ENCODE results near the gene EEF2KMT.
A peak's percentile ranks its signal among the peaks of the same experiment; 100 is the strongest.
"Not testable (repeated sequence)": the region's sequence is repeated elsewhere in the genome, so short reads cannot be mapped to it uniquely, and the experiment has no call there.

The EEF2KMT gene, protein sequence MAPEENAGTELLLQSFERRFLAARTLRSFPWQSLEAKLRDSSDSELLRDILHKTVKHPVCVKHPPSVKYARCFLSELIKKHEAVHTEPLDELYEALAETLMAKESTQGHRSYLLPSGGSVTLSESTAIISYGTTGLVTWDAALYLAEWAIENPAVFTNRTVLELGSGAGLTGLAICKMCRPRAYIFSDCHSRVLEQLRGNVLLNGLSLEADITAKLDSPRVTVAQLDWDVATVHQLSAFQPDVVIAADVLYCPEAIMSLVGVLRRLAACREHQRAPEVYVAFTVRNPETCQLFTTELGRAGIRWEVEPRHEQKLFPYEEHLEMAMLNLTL

DNA sequence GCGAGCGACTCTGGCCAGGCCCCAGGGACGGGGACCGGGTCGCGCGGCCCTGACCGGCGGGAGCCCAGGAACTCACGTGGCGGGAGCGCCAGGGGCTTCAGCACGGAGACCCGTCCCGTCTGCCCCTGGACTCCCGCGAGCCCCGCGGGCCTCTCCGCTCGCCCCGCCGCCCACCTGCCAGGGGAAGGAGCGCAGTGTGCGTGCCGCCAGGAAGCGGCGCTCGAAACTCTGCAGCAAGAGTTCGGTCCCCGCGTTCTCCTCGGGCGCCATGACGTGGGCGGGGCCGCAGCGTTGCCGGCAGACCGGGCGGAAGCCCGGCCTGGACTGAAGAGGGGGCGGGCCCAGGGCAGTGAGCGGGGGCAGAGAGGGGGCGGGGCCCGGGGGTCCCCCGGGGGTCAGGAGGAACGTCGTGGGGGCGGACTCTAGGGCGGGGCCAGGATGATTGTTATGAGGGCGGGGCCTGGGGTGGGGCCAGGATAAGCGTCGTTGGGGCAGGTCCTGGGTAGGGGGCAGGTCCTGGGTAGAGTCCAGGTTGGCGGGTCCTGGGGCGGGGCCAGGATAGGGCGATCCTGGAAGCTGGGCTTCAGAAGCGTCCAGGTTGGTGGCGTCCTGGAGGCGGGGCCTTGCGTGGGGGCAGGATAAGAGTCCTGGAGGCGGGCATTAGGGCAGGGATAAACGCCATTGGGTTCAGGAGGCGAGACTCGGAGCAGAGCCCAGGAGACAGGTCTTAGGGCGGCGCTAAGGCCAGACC, at the start of gene EEF2KMT:
TSS of gene EEF2KMT (minus strand) at position 326 of the 751 bp plus-strand sequence. CDS start at position 270, 56 bp downstream.
- peak; percentile 99 for DNase-seq

DNA sequence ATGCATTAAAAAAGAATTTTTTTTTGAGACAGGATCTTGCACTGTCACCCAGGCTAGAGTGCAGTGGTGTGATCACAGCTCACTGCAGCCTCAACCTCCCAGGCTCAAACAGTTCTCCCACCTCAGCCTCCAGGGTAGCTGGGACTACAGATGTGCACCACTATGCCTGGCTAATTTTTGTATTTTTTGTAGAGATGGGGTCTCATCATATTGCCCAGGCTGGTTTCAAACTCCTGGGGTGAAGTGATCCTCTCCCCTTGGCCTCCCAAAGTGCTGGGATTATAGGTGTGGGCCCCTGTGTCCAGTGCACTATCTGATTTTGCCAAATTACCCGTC, 47.0 kb upstream of the EEF2KMT start:
- DNase-seq = not testable (repeated sequence)

DNA sequence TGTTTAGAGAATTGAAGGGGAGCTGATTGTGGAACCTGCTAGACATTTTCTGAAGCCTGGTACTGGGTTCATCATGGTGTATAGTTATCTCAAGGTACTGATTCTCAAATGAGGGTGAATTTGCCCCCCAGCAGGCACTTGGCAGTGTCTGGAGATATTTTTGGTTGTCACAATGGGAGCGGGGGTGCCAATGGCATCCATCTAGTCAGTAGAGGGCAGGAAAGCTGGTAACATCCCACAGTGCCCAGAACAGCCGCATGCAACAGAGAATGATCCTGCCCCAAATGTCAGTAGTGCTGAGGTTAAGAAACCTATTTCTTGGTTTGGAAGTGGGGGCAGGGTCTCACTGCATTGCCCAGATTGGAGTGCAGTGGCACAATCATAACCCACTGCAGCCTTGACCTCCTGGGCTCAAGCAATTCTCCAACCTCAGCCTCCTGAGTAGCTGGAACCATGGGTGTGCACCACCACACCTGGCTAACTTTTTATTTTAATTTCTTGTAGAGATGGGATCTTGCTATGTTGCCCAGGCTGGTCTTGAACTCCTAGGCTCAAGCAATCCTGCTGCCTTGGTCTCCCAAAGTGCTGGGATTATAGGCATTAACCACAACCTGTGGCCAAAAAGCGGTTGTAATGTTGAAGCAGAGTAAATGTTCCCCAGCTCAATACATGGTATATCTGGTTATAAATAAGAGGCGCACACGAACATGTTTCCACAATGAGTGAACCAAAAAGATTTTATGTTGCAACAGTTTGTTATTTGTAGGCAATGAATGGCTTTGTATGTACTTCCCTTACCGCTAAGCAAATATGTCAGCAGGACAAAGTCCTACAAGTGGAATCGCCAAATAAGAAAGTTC, 46.4 kb upstream of the EEF2KMT start:
- DNase-seq = no peak

DNA sequence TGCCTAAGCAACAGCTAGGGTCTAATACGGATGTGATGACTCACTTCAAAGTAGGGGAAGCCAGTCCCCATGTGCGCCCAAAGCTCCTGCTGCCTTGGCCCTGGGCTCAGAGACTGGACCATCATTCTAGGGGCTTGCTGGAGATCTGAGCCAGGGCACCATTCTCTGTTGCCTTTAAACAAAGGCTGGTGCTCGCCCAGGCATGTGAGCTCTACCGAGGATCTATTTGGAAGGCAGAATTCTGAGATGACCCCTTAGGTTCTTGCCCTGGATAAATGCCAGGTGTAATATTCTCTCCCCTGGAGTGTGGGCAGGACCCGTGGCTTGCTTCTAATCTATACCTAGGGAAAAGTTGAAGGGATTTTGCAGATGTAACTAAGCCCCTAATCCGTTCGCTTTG, 42.6 kb upstream of the EEF2KMT start:
- not testable (repeated sequence) for DNase-seq

DNA sequence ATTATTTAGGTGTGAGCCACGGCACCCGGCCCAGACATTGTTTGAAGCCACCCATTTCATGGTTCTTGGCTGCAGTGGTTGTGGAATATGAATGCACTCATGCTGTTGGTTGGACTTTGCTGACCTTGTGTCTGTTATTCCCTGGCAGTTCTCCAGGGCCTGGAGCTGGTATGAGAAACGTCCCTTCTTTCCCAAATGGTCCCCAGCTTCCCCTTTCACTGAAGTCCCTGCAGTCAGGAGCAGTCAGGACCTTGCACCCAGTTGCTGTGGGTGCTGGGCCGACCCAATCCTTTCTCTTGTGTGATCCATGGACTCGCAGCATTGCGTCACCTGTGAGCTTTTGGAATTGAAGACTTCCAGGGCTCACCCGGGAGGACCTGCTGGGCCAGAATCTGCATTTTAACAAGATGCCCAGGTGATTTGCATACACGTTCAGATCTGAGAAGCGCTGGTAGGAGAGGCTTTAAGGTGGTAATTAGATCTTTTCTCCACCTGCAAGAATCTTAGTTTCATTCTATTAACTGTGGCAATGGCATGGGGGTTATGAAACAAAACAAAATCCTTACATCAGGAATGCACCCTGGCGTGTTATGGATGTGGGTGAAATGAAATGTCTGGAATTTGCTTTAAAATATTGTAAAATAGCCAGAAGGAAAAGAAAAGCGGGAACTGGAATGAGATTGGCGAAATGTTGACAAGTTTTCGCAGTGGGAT, 37.3 kb upstream of the EEF2KMT start:
- DNase-seq = not testable (repeated sequence)

DNA sequence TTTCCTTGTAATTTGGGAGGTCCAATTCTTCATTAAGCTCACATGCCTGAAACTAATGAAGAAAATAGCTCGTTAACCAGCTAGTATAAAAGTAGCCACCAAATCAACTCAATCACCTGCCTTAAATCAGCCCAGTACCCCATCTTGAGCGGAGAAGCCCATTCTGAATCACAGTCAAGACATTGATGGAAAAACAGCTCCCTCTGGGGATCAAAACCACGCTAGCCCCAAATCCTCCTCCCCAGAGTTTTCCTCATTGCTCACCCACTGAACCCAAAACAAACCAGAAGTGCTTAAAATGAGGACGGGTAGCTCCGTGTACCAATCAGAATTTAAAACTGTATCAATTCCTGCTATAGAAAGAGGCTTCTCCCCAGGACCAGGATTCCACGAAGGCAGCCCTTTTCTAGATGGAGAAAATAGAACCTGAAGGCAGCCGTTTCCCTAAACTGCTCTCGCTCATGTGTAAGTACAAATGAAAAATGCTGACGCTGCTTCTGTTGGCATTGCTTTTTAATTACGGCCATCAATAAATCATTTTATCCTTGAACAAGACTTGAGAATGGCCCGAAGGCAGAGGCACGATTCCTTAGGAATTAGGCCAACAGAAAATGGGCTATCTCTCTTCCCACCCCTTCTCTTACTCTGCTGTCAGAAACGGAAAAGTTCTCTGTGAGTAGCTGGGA, 35.5 kb upstream of the EEF2KMT start:
- DNase-seq = peak; percentile 5

DNA sequence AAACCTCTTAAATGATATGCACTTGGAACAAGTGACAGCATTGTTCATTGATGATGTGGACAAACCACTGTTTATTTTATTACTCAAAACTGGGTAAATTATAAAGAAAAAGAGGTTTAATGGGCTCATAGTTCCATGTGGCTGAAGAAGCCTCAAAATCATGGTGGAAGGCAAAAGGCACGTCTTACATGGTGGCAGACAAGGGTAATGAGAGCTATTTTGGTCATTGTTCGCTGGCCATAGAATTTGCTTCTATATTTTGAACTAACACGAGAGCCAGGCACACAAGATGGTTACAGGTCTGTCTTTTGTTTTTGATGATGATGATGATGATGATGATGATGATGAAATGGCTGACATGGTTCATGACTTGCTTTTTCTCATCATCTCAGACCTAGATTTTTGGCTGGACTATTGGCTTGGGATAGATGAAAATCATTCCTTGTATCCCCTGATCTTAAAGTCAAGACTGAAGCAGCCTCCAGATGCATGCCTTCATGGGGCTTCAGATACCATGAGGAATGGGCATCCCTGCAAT, 33.9 kb upstream of the EEF2KMT start:
- not testable (repeated sequence) for DNase-seq

DNA sequence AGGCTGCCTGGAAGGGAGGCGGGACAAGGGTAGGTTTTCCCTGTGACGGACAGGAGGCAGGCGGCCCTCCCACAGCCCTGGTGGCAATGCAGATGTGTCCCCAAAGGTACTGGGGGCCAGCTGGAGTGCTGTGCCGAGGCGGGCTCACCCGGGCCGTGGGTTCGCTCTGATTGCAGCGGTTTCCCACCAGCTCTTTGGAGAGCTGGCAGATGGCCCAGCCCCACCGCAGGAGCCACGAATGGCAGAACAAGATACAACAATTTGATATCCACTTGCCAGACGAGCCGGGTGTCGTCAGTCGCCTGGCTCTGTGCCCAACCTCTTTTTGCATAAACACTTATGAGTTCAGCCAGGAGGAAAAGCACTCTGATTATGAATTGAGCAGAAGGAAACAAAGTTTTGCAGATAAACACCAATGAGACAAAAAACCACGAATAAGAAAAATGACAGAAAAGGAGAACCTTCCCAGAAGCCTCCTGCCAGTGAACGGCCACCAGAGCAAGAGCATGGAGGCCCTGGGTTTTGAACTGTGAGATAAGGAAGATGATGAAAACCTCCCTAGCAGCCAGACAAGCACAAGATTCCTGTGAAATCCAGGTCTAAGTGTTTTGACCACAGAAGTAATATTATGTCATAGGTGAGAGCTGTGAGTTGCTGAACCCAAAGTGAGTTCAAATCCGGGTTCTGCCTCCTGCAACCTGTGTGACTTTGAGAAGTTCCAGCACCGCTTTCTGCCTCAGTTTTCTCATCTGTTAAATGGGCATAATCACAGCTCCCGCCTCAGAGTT, 19.9 kb upstream of the EEF2KMT start:
- peak; percentile 80 for DNase-seq

DNA sequence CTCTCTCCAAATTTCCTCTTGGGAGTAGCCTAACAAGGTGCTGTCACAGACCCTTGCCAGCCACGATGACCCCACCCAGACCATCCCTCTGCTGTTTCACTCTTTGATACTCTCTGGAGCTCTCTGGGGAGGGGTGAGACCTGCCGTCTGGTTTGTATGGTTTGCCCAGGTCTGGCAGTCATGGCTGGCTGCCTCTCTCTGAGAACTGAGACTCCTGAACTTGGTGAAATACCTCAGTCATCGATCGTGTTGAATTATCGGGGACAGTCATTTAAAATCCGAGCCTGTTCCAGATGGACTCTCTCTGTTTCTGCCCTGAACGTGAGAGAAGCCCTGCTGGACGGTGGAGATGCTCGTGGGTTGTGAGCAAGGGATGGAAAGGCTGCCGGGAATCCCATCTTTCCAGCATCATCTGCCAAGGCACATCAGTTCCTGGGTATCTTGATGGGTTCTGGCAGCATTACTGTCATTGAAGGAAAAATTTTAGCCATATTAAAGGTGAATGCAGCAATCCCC, 19.2 kb upstream of the EEF2KMT start:
- DNase-seq = not testable (repeated sequence)

DNA sequence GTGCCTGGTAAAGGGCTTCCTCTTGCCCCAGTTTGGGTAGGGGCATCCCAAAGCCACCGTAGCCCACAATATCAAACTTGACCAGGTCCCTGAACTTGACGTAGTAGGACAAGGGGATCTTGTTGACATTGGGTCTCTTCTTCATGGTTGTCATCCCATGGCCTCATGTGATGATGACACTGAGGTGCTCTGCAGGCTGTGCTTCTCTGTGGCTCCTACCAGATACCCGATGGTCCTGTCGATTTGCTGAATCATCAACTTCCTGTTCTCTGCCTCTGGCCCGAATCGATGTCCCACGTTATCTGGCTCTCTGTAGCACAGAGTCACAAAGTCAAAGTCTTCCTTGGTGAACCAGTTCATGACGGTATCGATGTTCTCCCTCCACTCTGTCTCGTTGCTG, 13.3 kb upstream of the EEF2KMT start:
- DNase-seq = not testable (repeated sequence)

DNA sequence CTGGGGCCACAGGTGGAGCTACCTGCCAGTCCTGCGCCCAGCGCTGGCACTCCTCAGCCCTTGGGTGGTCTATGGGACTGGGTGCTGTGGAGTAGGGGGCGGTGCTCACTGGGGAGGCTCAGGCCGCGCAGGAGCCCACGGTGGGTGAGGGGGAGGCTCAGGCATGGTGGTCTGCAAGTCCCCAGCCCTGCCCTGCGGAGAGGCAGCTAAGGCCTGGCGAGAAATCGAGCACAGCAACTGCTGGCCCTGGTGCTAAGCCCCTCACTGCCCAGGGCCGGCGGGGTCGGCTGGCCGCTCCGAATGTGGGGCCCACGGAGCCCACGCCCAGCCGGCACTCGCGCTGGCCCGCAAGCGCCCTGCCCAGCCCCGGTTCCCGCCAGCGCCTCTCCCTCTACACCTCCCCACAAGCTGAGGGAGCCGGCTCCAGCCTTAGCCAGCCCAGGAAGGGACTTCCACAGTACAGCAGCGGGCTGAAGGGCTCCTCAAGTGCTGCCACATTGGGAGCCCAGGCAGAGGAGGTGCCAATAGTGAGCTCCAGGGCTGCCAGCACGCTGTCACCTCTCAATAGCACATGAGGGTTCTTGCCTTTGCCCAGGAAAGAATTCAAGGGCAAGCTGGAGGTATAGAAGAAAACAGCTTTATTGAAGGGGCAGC, 11.0 kb upstream of the EEF2KMT start:
- DNase-seq = no peak

DNA sequence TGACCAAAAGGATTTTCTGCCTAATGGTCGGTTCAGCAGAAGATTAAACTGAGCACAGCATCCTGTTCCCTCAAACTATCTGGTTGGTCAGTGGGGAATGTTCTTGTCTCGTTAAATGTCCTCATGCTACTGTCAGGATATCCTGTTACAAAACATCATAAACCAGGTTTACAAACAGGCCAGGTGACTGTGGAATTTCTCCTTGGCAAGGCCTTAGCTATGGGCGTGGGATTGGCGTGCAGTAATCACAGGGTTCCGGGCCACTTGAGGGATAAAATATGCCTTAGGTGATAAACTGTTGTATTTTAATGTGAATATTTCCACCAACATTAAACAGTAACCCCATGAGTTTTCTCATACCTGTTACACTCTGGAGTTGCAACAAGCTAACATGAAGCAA, 7.4 kb upstream of the EEF2KMT start:
- peak; percentile 19 for DNase-seq

DNA sequence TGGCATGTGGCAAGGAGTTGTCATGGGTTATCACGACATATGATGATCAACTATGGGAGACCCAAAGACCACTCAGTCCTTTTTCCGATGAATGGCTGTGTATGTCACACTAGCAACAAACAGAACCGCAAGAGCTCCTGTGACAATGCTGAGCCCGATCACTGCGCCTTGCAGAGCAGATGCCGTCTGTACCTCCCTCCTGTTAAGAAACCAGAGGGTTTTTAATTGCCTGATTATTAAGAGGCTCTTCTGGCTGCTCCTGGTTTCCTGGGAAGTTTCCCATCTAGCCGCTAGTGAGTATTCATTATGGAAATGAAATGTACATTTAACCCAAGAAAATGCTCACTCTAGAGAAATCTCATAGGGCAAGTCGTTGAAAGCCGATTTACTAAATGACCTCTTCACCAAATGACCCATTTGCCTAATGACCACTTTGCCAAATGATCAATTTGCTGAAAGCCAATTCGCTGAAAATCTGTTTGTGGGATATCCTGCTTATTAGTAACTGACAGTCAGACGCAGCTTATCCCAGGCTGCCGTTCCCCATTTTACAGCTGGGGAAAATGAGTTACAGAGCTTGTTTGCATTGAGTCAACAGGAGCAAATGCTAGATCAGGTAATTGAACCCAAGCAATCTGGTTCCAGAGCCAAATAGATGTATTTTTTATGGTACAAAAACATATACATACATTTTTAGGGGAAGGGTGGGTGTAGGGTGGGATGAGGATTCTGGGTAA, 5.9 kb upstream of the EEF2KMT start:
- not testable (repeated sequence) for DNase-seq

DNA sequence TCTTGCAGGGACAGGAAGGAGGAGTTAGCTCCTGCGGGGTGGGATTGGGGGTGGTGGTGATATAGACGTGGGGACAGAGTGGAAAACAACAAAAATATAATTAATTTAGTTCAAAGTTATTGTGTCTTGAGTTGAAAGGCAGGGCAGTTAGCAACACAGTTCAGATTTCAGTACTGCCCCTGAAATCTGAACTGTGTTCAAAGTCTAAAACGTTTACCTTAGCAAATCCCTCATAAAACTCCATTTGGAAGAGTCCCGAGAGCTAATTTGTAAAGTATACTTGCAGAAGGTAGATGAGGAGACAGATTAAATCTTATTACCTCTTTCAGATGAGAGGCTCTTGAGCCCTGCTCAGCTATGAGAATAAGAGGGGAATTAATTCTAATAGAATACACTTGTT, 1.6 kb upstream of the EEF2KMT start:
- DNase-seq = not testable (repeated sequence)

DNA sequence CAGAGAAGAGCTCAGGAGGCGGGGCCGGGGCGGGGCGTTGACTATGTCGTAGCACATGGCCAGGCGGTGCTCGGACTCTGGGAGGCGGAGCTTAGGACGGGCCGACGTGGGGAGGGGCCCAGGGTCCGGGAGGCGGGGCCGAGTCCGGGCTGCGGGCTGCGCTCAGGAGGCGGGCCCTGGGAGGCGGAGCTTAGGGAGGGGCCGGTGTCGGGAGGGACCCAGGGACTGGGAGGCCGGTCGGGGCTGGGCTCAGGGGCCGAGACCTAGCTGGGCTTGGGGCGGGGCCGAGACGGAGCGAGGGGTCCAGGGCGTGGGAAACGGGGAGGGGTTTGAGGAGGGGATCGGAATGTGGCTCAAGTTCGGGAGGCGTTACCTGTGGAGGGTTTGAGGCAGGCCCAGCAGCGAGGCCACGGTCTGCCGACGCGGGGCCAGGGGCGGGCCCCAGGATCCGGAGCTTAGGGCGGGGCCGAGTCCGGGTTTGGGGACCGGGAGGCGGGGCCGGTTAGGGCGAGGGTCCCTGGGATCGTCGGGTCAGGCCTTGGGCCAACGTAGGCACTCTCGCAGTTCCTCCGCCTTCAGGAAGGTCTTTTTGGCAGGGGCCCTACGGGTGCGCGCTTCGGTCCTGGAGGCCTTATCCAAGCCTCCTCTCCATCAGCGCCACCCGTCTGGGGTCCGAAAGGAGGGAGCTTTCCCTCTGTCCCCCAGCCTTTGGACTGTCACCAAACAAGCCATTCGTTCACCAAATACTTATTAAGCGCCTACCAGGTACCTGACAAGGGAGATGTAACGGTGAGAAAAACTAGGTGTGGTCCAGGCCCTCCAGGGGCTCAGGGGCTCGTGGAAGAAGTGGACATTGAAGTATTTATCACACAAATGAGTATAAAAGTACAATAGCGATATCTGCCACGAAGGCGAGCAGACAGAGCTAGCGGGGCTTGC, 895 bp upstream of the EEF2KMT start:
- DNase-seq = peak; percentile 59

DNA sequence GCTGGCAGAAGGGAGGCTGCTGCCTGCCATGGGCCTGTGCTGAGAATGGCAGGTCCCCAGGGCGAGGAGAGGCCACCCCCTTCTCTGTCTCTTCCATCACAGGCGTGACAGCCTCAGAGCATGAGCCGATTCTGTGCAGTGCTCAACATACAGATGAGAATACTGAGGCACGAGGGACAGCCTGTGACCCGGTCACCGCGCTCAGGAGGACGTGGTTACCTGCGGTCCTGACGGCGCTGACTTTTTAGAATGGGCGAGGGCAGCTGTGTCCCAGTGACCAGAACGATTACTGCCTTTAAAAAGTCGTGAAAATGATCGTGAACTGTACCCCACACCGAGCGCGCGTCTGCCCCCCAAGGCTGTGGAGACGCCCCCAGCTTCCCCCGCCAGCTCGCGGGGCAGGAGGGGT, 530 bp downstream of the EEF2KMT start:
- DNase-seq = peak; percentile 53

DNA sequence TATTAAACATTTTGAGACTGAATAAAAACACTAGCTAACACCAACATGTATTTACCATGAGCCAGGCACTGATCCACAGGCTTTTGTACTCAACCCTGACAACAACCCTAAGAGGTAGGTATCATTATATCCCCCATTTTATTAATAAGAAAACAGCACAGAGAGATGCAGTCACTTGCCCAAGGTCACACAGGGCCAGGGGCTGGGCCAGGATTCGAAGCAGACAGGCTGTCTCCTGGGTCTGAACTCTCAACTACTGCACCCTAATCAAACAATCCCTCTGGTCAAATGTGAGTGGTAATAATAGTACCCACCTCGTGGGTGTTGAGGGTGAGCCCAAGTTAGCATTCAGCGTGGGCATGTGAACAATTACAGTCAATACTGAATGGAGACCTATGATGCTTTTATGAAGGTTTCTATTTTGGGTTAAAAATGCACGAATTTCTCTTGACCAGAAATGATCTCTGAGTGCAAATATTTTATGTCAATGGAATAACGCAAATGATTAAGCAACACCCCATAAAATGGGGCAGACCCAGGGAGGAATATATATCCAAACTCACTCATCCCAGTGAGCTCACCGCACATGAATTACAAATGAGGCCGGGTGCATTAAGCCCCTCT, 1.0 kb downstream of the EEF2KMT start:
- DNase-seq = not testable (repeated sequence)
